Brain pericyte (primary cell): ENCODE results near the gene CCDC102A.

Experiments
- DNase-seq: peaks from one replicate; pipeline ENCODE4 v3.0.0-alpha.2; 2012; ENCODE audit warnings: low read depth, low spot score

Gene CCDC102A

GRCh38 chr16:57462209-57462977, 74.0 kb downstream of the CCDC102A start, which contains the start of gene POLR2C:
Gene POLR2C (plus strand): TSS chr16:57462679. CDS start chr16:57462725, 46 bp downstream.
- peak; percentile 65 for DNase-seq
